GM19023 (cell line): ENCODE data around the gene NUP107.

Experiments
- ATAC-seq: cut with Tn5 transposase; IDR thresholded peaks from one replicate; pipeline ENCODE4 v1.9.1; 2021; ENCODE audit warnings: mild to moderate bottlenecking, moderate library complexity; ENCODE audit not compliant: unreplicated experiment

The NUP107 gene

GRCh38 chr12:68794653-68795251 is 108.0 kb downstream of the NUP107 start:
- no peak for ATAC-seq
